ENCODE data around the gene GPR137. TPM values are rescaled to one million over a fixed set of nuclear protein-coding genes. Genes with fewer than 3 reads are reported as not detected.

Gene GPR137
- total and polyA plus RNA-seq, 9 of the 15 experiments (the other 6 are each of a cell fraction or from before 2014, with no cell fraction given) = 0.32 to 26.7 (median 10.7) TPM

GRCh38 chr11:64317961-64318765 is 32.5 kb downstream of the GPR137 start, which contains the start of gene PRDX5 (continued):
- peak; percentile 78 for TF ChIP-seq CHD1 (IDR thresholded peaks at IDR 0.05; ENCODE audit: low read length)
- peak; percentile 45; the same call in 1 of the 2 replicates for TF ChIP-seq RFX5 (IDR thresholded peaks at IDR 0.05; ENCODE audit: low read depth, low read length)

GRCh38 chr11:64318766-64319761 is 33.4 kb downstream of the GPR137 start:
- intact Hi-C loops (cut with micrococcal nuclease) = no loop called here
- Histone ChIP-seq H2AFZ (ENCODE audit: low read depth, low read length) (no peak overlapping the region), H3K9me3 (replicated peaks; ENCODE audit: control insufficient read depth, insufficient read depth, low read depth, low read length) (no peaks in the 10 kb centered on the region), H3K9me1 (ENCODE audit: control insufficient read depth, insufficient read depth, low read length) (no peaks in the 10 kb centered on the region), H3K79me2 (ENCODE audit: control insufficient read depth, insufficient read depth, low read length) (peaks cover 30% of the 10 kb centered on the region), H4K20me1 (replicated peaks; ENCODE audit: control insufficient read depth, insufficient read depth, low read length) (no peaks in the 10 kb centered on the region; the same call in 1 of the 2 replicates), H3K4me2 (ENCODE audit: insufficient read depth, low read length) (peak overlapping the region; percentile 95), H3K4me1 (replicated peaks in 1 of 2; ENCODE audit: control insufficient read depth in 2 of 2, insufficient read depth in 2 of 2, low read length in 2 of 2) (peaks cover 10 to 66% of the 10 kb centered on the region in 2 experiments; a peak in 4 of 5 replicates), H3K36me3 (ENCODE audit: control insufficient read depth, insufficient read depth, low read length) (peaks cover 58% of the 10 kb centered on the region; the same call in 2 of the 3 replicates), H3K9ac (ENCODE audit: insufficient read depth in 1 of 2, low read depth in 2 of 2, low read length in 2 of 2) (peak overlapping the region; percentile 92 to 94; a peak in 3 of 4 replicates), H3K4me3 (peak overlapping the region; percentile 94), H3K27me3 (ENCODE audit: control insufficient read depth in 2 of 2, insufficient read depth in 2 of 2, low read length in 2 of 2) (no peaks in the 10 kb centered on the region), H3K27ac (ENCODE audit: extremely low read depth, low read depth, low read length) (peak overlapping the region; percentile 99; the same call in 2 of the 3 replicates)
- ATAC-seq = no peak
- CTCF ChIA-PET (ENCODE audit: low intra/inter-chr PET ratio) = interaction anchor here (0.6 to 2.7 kb wide), 4 partner anchors 24 to 36 kb away, joined by 3 to 19 read pairs (median 8); no protein-coding TSS in a partner anchor
- DNase-seq (ENCODE audit: extremely low read depth in 1 of 4, low spot score in 3 of 4) = peak in 3 of 4 experiments; percentile 59 to 76 (median 71)
- in situ Hi-C loops (cut with MboI) = no loop called here
- POLR2A ChIA-PET = interaction anchor here (0.5 to 2.6 kb wide), 5 partner anchors 8 to 133 kb away, joined by 3 to 12 read pairs (median 4); partner anchors contain the start of gene STIP1
- WGBS (ENCODE audit: insufficient coverage, low coverage, missing lambda C conversion rate) = 19% methylated on average over 17 of the region's 19 CpGs
- TSS peak; percentile 29 for BruUV-seq (replicated peaks)
- no peak for FAIRE-seq
- TF ChIP-seq TFAM (CRISPR knock-in tag; conservative IDR thresholded peaks at IDR 0.05) = no peak
- TF ChIP-seq KAT7 (CRISPR knock-in tag; IDR thresholded peaks at IDR 0.05; ENCODE audit: borderline replicate concordance) = no peak; the same call in 1 of the 2 replicates
- TF ChIP-seq MAFF (IDR thresholded peaks at IDR 0.05; ENCODE audit: low read length) = no peak
- TF ChIP-seq CHD1 (IDR thresholded peaks at IDR 0.05; ENCODE audit: low read length) = no peak
- TF ChIP-seq FOS (IDR thresholded peaks at IDR 0.05; ENCODE audit: extremely low read depth, insufficient read length) = no peak
- TF ChIP-seq NEUROD1 (IDR thresholded peaks at IDR 0.05; ENCODE audit: borderline replicate concordance, low read depth, low read length, partially characterized antibody) = no peak
- TF ChIP-seq THRA (IDR thresholded peaks at IDR 0.05) = no peak
- TF ChIP-seq ARHGAP35 (IDR thresholded peaks at IDR 0.05; ENCODE audit: partially characterized antibody) = peak; percentile 9
- TF ChIP-seq ZFPM2 (CRISPR knock-in tag; IDR thresholded peaks at IDR 0.05) = no peak
- no peak for TF ChIP-seq C11orf30 (IDR thresholded peaks at IDR 0.05; ENCODE audit: low read depth)
- no peak for TF ChIP-seq STAT5A (IDR thresholded peaks at IDR 0.05; ENCODE audit: borderline replicate concordance, low read length)
- TF ChIP-seq E2F3 (CRISPR knock-in tag; IDR thresholded peaks at IDR 0.05) = 0 out of 2 replicates have a peak, but pooled peaks have one; percentile 23
